GM21717 (cell line): ENCODE data around the gene SORL1.
"Not testable (repeated sequence)": the region's sequence is repeated elsewhere in the genome, so short reads cannot be mapped to it uniquely, and the experiment has no call there.

ENCODE experiments used
- ATAC-seq: cut with Tn5 transposase; IDR thresholded peaks from one replicate; pipeline ENCODE4 v1.9.1; 2021; ENCODE audit warnings: mild to moderate bottlenecking, moderate library complexity; ENCODE audit not compliant: unreplicated experiment

Gene SORL1, protein sequence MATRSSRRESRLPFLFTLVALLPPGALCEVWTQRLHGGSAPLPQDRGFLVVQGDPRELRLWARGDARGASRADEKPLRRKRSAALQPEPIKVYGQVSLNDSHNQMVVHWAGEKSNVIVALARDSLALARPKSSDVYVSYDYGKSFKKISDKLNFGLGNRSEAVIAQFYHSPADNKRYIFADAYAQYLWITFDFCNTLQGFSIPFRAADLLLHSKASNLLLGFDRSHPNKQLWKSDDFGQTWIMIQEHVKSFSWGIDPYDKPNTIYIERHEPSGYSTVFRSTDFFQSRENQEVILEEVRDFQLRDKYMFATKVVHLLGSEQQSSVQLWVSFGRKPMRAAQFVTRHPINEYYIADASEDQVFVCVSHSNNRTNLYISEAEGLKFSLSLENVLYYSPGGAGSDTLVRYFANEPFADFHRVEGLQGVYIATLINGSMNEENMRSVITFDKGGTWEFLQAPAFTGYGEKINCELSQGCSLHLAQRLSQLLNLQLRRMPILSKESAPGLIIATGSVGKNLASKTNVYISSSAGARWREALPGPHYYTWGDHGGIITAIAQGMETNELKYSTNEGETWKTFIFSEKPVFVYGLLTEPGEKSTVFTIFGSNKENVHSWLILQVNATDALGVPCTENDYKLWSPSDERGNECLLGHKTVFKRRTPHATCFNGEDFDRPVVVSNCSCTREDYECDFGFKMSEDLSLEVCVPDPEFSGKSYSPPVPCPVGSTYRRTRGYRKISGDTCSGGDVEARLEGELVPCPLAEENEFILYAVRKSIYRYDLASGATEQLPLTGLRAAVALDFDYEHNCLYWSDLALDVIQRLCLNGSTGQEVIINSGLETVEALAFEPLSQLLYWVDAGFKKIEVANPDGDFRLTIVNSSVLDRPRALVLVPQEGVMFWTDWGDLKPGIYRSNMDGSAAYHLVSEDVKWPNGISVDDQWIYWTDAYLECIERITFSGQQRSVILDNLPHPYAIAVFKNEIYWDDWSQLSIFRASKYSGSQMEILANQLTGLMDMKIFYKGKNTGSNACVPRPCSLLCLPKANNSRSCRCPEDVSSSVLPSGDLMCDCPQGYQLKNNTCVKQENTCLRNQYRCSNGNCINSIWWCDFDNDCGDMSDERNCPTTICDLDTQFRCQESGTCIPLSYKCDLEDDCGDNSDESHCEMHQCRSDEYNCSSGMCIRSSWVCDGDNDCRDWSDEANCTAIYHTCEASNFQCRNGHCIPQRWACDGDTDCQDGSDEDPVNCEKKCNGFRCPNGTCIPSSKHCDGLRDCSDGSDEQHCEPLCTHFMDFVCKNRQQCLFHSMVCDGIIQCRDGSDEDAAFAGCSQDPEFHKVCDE (N-terminal part only)

GRCh38 chr11:121451986-121452608 is at the start of gene SORL1:
SORL1 (plus strand) TSS chr11:121452314; CDS start chr11:121452332, 18 bp downstream.
- ATAC-seq, result peak; percentile 54

DNA sequence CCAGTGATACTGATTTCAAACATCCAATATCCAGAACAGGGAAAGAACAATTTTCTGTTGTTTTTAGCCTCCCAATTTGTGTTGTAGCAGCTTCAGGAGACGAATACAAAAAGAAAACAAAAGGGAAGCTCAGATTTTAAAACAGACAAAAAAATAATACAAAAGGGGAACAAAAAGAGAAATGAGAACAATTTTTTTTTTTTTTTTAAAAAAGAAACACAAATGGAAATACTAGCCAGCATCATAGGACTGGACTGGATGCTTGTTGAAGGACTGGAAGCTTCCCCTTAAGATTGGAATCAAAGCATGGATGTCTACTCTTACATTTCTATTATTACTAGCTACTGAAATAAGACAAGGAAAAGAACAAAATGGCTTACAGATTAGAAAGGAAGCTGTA is 46.5 kb upstream of the SORL1 start:
- no peak for ATAC-seq

DNA sequence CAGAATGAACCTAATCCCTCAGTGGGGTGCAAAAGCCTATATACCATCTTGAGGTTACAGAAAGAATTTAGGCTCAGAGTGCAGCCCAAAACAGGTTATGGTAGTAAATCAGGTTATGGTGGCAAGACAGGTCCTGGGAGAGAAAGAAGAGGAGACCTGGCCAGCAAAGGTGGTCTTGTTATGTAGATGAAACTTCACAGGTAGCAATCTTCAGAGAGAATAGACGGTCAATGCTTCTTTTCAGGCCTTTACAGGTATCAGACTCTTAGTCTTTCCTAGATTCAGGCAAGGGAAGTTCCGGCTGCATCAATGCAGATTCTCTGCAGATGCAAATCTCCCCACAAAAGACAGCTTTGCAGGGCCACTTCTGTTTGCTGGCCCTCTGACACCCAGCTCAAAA is 45.8 kb upstream of the SORL1 start:
- no peak for ATAC-seq

DNA sequence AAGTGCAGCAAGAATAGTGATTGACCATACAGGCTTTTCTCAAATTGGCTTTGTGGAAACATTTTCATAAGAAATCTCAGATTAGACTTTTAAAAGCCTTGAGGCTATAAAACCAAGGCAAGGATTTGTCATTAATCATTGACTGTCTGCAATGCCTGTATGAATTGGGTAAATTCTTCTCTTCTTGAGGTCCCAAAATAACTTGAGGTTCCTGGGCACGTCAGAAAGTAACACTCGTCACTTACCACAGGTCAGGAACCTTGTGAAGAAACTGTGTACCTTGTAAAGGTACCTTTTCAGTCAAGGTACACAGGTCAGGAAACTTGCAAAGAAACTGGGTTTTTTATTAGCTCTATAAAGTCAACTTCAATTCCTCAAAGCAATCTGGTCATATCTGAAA is 43.3 kb upstream of the SORL1 start:
- ATAC-seq, result no peak

DNA sequence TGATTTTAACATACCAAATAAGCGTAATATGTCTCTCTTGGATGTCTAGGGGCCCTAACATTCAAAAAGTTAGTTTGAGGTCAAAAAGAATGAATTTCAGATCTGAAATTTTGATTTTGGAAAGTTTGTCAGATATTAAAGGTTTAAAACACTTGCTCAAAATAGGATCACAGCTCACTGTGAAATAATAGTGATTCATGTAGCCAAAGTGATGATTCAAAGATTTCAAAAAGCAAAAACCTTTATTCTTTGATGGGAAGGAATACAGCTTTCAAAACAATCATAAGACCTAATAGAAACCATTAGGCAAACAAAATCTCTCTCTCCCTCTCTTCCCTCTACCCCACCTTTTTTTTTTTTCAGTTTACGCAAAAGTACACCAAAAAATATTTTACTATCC is 42.1 kb upstream of the SORL1 start:
- not testable (repeated sequence) for ATAC-seq

DNA sequence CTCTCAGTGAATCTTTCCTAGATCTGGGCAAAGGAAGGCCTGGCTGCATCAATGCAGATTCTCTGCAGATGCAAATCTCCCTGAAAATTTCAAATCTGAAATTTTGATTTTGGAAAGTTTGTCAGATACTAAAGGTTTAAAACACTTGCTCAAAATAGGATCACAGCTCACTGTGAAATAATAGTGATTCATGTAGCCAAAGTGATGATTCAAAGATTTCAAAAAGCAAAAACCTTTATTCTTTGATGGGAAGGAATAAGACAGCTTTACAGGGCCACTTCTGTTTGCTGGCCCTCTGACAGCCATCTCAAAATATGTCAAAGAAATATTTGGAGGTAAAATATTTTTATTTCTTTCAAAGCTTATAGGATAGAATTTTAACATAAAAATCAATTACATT is 40.8 kb upstream of the SORL1 start:
- ATAC-seq, result not testable (repeated sequence)

DNA sequence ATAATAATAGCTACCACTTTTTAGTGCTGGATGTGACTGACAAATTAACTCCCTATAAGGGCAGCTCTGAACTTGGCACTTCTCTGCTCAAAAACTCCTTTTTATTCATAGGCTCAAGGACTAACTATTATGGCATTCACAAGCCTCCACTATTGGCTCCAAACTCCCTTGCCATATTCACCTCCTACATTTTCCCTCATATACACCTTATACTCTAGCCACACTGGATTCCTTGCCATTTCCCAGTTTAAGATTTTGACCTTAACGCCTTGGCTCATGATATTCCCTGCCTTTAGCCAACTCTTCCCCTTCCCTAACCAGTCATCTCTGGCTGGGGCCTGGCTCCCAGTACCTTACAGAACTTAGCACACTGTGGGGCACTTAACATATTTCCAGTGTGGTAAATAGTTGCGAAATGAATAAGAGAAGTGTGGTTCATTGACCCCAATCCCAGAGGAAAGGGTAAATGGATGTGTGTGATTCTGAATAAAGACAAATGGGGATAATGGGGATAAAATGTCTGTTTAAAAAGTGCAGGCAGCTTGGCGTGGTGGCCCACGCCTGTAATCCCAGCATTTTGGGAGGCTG is 40.0 kb upstream of the SORL1 start:
- ATAC-seq, result no peak

- ATAC-seq, result no peak
Observed at GRCh38 chr11:121412711-121413415, 39.3 kb upstream of the SORL1 start.

- ATAC-seq, result no peak
Observed at GRCh38 chr11:121414141-121414913, 37.8 kb upstream of the SORL1 start.

DNA sequence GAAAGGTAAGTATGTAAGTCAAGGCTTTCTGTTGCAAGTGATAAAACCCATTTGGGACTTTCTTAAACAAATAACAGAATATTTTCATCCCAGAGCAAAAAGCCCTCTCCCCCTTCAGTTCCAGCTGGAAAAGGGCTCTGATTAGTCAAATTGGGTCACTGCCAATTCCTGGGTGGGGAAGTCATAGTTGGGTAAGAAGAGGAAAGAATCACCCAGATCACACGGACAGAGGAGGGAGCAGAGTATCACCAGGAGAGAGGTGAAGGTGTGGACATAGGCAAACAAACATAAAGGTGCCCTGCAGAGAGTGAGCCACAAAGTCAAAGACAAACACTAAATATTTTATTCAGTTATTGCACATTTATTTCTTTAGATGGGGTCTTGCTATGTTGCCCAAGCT is 36.3 kb upstream of the SORL1 start:
- no peak for ATAC-seq

DNA sequence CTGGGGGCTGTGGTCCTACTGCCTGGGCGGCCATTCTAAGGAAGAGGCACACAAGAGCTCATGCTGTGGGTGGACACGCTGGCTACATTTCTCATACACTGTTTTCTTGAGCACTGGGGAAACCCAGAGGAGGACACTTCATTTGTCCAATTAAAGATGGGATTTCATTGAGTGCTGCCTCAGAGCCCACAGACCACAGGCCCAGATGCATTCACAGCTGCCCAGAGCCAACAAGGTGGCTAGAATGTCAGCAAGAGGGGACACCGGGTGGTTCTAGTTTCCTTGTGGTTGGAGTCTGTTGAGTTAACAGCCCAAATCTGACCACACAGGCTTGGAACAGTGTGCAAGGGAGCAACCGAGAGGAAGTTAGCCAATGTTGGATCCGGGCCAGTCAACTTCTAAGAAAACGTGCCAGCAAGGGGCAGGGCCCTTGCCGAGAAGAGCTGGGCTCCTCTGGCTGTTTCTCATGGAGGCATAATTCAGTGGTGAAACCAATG is 35.0 kb upstream of the SORL1 start:
- peak; percentile 65 for ATAC-seq

DNA sequence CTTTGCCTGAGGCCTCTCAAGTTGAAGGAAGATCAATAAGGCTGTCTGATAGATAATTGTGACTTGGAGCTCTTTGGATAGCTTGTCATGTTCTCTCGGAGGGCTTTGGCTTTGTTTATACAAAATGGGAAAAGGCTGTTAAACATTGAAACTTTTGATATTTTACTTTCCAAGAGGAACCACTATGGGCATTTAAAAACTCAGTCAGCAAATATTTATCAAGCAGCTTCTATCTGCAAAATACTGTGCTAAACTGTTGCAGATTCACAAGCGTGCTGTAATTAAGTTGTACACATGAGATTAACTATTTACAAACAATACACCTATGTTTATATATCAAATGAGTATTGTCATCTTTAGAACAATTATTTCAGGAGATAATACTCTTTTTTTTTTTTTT is 34.5 kb upstream of the SORL1 start:
- no peak for ATAC-seq

GRCh38 chr11:121418625-121419114 is 33.4 kb upstream of the SORL1 start:
- ATAC-seq, result no peak

DNA sequence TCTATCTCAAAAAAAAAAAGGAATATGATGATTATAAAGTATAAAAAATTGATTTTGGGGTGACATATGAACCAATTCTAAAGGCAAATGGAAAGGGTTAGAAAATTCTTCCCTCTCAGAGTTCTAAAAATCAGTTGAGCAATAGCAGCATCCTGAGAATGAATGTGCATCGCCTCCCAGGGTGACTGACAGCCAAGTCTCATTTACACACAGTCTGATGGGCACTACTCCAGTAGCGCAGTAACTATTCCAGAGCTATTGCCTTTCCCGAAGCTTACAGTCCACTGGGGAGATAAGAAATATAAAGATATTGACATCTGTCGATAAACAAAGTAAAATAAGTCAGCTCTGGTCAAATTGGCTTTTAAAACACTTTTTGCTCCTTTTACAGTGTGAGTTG is 32.3 kb upstream of the SORL1 start:
- no peak for ATAC-seq

GRCh38 chr11:121420398-121420797 is 31.7 kb upstream of the SORL1 start:
- ATAC-seq, result no peak

DNA sequence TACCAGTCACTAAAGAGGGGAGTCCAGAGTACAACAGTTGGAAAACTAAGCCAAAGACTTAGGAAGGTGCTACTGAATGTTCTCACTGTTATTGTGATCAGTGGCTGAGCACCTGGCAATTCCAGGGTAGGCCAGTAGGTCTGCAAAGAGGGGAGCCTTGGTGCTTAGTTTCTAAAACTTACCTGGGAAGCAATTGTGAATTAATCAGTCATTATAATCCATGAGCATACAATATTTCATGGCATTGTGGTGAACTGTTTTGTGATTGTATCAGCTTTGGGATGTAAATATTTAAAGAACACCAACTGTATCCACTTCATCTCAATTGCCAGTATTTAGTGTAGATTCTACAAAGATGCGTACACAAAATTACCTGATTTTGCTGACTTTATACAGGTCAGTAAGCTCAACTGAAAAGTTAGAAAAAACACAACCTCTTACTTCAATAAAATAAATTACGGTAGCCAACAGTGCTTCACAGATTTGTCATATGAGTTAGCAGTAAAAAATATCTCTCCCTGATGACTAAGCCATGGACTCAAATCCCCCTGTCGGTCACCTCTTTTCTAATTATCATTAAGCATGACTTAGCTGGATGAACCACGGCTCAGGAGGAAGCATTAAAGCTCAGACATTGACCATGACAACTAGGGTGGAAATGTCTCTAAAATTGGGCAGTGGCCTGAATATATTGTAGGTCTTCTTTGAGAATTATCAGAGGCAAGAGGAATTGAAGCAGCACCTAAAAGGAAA is 30.8 kb upstream of the SORL1 start:
- ATAC-seq, result no peak

DNA sequence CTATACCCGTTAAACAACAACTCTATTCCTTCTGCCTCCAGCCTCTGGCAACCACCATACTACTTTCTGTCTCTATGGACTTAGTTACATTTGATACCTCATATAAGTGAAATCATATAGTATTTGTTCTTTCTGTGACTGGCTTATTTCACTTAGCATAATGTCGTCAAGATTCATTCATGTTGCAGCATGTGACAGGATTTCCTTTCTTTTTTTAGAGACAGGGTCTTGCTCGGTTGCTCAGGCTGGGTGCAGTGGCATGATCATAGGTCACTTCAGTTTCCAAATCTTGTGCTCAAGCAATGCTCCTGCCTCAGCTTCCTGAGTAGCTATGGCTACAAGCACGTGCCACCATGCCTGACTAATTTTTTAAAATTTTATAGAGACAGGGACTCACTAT is 29.4 kb upstream of the SORL1 start:
- no peak for ATAC-seq

- no peak for ATAC-seq
Observed at GRCh38 chr11:121425828-121426227, 26.3 kb upstream of the SORL1 start.
